OCI-LY3 (cell line): ENCODE results near the gene CCDC157.

Experiments
- EZH2phosphoT487 ChIP-seq: fragments of 200-600 bp; shearing (Covaris generic); IDR thresholded peaks from 2 replicates; pipeline ENCODE4 v1.6.1; 2018; ENCODE audit warnings: antibody characterized with exemption, mixed run types, low read depth
- TF ChIP-seq, protein P1 (sequence below): fragments of 200-600, 300-600 bp; sonication (generic); IDR thresholded peaks from 2 replicates; pipeline ENCODE4 v1.5.1; 2014; ENCODE audit warnings: antibody characterized with exemption, low read length, low read depth

DNA sequence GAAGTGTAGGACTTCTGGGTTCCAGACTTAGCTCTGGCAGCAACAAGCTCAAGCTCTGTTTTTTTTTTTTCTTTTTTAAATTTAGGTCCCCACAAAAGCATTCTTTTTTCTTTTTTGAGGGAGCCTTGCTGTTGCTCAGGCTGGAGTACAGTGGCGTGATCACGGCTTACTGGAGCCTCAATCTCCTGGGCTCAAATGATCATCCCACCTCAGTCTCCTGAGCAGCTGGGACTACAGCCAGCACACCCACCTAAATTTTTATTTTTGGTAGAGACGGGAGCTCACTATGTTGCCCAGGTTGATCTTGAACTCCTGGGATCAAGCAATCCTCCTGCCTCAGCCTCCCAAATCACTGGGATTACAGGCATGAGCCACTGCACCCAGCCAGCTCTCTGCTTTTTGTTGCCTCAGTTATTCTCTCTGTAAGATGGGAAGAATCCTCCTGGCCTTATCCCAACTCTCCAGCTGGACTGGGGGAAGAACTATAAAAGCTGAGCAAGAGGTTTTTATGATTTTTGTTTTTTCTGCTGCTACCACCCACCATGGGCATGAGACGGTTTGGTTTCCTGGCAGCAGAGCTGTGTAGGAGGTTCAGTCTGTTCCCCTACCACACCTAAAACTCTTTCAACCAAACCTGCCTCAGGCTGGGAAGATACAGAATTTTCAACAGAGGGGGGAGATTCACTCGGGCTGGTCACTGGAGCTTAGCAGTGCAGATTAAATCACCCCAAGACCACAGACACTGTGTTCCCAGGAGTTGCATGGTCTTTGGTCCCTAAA, 57.1 kb downstream of the CCDC157 start:
- TF ChIP-seq, protein P1, sequence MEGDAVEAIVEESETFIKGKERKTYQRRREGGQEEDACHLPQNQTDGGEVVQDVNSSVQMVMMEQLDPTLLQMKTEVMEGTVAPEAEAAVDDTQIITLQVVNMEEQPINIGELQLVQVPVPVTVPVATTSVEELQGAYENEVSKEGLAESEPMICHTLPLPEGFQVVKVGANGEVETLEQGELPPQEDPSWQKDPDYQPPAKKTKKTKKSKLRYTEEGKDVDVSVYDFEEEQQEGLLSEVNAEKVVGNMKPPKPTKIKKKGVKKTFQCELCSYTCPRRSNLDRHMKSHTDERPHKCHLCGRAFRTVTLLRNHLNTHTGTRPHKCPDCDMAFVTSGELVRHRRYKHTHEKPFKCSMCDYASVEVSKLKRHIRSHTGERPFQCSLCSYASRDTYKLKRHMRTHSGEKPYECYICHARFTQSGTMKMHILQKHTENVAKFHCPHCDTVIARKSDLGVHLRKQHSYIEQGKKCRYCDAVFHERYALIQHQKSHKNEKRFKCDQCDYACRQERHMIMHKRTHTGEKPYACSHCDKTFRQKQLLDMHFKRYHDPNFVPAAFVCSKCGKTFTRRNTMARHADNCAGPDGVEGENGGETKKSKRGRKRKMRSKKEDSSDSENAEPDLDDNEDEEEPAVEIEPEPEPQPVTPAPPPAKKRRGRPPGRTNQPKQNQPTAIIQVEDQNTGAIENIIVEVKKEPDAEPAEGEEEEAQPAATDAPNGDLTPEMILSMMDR: no peak
- TF ChIP-seq EZH2phosphoT487: no peak
